DMS53 (cell line): ENCODE measurements around the gene PIP5K1B.

Experiments
- DNase-seq: peaks from one replicate; lab custom pipeline; 2025; lab: John Stamatoyannopoulos, UW

Gene PIP5K1B

DNA sequence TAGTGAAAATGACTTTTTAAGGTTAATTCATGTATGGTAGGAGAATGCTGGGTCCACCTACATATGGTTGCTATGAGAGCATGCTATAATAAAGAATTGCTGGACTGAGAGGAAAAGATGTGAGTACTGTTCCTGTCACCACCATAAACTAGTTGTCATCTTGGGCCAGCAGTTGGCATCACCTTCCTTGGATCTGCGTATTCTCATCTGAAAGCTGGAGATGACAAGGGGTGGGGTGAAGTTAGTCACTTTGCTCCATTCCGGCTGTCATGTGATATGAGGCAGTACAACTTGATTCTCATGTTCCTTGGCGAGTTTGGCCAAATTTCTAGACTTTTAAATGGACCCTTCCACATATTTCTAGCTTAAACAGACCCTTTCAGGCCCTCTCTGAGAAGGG is 33.3 kb downstream of the PIP5K1B start:
- no peak for DNase-seq

GRCh38 chr9:68739621-68740174 is 34.7 kb downstream of the PIP5K1B start:
- peak; percentile 2 for DNase-seq

DNA sequence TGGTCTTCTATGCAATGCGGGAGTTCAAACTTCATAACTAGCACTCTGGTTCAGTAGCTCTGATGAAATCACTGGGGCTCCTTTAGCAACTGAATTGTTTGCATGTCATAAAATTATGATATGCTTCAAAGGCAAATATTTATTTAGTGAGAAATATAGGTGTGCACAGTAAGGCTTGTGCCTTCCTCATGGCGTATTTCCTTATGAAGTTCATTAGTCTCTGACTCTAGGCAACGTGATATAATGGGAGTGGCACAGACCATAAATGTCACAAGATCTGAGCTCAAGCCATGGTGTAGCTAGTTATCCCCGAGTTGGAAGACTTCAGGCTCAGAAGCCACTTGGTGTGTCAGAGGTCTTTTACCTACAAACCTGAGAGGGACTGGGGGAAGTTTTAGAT is 35.5 kb downstream of the PIP5K1B start:
- DNase-seq, result peak; percentile 82

DNA sequence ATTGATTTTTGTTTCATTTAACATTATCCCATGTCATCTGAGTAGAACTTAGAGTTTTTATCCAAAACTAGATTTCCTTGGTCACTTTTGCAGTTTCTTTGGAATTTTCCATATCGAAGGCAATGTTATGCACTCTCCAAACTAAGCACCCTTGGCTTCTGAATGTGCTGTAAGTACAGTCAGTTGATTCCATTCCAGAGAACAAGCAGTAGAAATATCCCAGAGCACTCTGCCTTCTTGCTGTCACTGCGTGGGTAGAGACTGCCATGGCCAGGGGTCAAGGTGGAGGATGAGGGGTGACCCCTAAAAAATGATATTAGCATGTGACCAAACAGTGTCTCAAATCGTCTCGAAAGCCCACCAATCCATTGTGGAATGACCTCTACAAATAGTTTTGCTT is 36.2 kb downstream of the PIP5K1B start:
- no peak for DNase-seq

DNA sequence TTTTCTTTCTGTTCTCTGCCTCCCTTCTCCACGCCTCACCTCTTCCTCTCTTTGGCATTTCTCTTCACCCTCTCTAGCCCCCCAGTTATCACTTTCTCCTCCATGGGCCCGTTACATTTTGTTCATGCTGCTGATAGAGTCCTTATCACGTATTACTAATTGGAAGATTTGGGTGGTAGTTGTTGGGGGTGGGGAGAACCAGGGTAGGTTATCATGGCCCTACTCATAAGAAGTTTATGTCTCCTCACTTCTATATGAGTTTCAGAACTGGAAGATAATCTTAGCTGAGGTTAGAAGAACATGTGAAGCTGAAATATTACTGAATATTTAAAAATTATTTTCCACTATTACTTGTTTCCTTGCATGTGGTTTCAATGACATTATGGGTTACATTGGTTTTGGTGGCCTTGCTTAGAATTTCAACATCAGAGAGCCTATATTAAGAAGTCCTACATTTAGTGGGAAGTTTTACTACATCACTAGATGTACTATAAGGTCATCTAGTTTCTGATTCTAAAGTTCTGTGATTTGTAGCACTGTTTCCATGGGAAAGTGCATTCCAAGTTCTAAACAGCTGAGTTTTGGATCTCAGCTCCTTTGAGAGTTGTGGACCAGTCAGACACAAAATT is 36.8 kb downstream of the PIP5K1B start:
- DNase-seq, result no peak

DNA sequence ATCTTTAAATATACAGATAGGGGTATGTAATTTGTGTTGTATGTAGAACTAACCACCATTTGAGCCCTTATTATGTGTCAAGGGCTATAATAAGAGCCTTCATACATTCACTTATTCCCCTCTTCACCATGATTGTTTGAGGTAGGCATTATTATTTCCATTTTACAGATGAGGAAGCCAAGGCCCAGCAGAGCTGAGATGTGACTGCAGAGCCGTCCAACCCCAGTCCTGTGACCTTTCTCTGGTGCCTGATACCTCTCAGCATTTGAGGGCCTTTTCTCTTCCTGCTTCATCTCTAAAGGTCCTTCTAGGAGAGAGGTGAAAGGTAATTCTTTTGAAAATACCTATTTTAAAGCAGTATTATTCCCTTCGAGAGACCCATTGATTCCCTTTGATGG is 37.3 kb downstream of the PIP5K1B start:
- DNase-seq, result no peak

- DNase-seq, result no peak
These were observed 39.4 kb downstream of the PIP5K1B start for GRCh38 chr9:68744426-68744825.

DNA sequence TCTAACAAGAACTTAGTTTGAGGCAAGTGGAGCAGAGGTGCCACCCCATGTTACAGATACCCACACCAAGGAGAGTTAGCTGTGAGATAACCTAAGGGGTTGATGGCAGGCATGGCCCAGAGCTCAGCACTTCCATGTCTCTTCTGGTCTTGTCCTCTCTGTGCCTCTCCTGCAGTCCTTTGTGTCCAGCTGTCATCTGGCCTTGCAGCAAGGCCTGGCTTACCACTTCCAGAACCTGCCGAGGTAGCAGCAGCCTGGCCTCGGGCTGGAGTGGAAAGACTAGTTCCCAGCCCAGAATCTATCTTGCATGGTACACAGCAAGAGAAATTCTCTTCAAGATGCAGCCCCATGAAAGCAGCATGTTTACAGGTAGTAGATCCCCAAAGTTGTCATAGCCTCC is 41.5 kb downstream of the PIP5K1B start:
- no peak for DNase-seq

DNA sequence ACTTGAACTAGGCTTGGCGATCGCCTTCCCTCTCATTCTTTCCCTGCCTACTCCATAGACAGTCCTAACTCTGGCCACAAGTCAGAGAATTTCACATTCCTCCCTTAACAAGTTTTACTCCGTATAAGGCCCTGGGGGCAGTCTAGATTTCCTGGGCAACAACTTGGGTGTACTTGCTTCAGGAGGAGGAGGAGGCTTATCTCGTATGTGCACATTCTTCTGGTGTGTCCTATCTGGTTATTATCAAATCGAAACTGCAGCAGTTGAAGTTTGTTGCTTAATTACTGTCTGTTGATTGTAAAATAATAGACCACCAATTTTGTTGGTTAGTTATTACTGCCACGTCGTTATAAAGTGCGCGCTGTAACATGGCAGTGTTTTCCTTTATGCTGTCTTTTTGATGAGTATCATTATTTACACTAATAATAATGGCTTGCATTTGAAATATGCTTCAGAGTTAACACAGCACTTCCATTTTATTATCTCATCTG is 42.0 kb downstream of the PIP5K1B start:
- no peak for DNase-seq

DNA sequence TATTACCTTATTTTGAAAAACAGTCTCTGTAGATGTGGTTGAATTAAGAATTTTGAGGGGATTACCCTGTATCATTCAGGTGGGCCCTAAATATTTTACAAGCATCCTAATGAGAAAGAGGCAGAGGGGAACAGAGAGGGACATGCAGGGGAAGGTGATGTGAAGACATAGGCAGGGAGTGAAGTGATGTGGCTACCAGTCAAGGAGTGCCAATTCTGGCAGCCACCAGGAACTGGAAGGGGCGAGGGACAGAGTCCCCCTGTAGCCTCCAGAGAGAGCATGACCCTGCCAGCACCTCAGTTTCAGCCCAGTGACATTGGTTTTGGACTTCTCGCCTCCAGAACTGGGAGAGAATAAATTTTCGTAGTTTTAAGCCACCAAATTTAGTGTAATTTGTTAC is 44.1 kb downstream of the PIP5K1B start:
- DNase-seq, result no peak

GRCh38 chr9:68749579-68750159 is 44.6 kb downstream of the PIP5K1B start:
- no peak for DNase-seq

DNA sequence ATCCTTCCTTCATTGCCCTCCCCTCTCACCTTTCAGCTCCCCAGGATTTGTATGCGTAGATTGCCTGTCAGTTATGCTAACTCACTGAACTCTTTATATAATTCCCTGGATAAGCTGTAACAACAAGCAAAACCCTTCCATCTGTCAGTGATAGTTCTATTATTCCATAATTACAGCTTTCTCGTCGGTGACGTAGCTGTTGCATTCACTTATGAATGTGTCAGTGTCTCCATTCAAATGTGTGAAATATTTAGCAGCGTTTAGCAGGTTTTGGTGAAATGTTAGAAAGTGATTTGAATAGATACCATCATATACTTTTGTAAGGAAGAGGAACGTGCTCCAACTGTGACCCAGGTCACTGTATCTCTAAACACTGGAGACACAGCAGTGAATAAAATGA is 45.2 kb downstream of the PIP5K1B start:
- no peak for DNase-seq

DNA sequence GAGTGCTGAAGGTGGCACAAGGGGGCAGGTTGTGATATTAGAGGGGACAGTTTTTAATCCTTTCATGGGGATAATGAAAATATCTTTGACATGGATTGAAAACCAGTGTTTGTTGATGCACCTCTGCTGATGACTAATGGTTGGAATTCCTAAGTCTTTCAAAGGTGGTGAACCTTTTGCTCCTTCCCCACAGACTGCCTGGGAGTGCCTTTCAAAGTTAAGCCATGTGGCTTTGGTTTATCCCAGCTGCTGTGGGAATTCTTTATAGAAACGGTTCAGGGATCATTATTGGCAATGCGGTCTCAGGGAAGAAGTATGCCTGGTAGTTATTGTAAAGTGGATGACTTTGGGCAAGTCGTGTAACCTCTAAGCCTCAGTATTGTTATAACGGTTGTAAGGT is 45.7 kb downstream of the PIP5K1B start:
- DNase-seq, result no peak

DNA sequence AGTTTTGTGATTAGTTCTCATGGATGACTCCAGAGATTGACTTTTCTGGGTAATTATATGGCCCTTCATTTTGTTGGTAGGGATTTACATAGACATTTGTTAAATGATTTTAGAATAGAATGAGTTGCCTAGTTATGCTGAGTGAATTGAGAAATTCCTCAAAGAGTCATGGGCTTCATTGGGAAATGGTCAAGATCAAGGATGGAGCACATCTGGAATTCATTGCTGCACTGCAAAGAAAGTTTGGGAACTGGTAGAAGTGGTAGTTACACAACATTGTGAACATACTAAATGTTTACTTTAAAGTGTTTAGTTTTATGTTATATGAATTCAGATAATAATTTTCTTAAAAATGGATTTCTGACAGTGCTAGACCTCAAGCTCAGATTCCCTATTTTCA is 46.5 kb downstream of the PIP5K1B start:
- DNase-seq, result no peak

DNA sequence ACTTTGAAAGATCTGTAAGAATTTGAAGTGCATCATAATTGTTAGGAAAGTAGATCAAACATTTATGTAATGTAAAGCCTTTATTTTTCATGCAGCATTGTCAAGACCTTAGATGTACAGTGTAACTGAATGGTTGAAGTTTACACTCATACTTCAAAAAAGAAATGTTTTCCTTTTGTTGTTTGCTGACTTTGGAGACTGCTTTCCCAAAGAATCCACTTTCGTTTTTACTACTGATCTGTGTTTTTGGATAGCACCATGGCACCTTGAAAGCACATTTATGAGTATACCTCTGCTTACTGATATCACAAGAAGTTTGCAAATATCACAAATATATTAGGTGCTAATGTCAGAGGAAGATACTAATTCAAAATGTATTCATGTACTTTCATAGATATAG is 50.0 kb downstream of the PIP5K1B start:
- DNase-seq, result no peak

DNA sequence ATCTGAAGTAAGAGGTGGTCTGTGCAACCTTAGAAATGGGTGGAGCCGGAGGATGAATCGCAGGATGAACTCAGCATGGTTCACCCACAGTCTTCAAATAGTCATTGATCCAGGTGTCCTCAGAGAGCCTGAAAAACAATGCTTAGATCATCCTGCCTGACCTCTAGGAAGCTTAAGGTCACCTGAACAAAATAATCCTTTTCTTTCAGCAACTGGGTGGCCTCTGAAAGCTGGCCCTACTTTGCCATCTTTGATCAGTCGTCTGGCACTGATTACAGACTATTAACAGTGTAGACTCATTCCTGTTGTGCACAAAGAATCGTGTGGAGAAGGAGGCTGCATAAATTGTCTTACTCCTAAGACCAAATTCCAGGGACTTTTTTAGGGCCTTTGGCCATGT is 50.7 kb downstream of the PIP5K1B start:
- no peak for DNase-seq

DNA sequence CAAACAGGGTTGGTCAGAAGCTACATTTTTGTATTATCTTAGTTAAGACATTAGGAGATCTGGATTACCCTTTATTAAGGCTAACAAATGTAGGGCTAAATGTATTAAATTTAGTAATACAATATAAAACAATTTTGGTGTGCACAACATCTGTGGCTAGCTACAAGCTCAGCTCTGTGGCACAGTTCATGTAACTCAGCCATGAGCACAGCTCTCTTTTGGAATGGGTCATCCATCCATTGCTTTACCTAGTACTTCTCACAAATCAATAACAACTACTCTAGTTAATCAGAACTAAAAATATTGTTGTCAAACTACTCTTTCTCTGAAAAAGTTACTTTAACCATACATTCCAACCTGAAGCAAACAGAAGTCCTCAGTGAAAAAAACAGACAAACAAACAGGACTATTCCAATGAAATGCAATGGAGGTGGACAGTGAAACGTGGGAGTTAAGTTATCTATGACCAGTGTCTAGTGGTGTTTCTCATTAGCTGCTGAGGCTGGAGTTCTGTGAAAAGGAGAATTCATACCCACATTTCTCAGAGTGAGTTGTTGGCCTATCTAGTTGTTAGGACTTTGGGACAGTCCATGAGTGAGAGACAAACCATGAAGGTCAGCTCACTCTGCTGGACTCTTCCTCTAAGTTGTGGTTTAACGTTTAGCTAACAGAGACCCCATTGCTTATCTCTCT is 55.1 kb downstream of the PIP5K1B start:
- DNase-seq, result no peak

DNA sequence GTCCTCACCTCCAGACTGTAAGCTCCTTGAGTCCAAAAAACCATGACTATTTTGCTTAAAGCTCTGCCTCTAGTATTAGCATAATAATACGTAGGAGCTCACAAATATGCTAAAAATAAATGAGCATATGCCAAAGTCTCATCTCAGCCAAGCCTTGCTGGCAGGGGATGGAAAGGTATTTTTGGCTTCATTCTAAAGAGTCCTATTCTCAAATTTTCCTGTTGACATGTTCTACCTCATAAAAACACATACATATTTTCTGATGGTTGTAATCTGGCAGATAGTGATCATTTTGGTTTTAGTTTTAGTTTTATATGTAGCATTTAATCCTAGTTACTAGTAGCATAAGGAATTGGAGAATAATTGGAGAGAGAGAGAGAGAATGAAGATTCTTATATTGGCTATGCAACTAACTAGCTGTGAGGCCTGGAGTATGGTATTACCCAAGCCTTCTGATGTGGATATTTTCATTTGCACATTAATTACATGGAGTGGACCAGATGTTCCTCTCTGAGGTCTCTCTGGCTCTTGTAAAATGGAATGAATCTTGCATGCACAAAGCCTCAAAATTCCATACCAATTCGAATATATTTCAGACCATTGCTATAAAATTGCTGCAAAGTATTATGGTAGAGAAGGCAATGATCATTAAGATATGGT is 55.8 kb downstream of the PIP5K1B start:
- no peak for DNase-seq

DNA sequence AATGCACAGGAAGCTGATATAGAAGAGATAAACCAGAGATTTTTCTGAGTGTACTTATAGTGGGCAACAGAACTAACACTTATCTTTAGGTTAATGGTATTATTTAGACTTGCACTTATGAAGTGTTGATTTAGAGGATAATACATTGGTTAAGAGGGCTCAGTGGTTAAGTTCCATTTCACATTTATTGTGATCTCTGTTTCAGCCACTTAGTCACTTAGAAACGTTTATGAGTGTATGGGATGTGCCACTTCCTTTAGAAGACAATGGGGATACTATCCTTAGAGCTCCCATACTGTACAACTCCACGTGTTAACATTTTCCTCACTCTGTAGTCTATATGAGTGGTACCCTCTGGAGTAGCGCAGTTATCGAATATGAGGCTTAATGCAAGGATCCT is 57.5 kb downstream of the PIP5K1B start:
- peak; percentile 62 for DNase-seq

DNA sequence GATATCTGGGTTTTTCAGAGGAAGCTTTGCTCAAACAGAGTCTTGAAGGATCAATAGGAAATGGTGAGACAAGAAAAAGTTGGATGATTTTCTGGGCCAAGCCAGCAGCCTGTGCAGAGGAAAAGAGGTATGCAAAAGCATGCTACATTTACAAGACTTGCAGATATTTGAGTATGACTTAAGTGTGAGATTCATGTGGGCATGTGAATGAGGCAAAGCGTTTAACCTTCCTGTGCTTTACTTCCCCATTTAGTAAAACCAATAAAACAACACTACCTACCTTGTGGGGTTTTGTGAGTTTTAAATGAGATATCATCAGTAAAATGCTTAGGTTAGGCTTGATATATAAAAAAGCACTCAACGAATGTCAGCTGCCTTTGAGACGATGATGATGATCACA is 58.1 kb downstream of the PIP5K1B start:
- DNase-seq, result no peak

- no peak for DNase-seq
These were observed 63.6 kb downstream of the PIP5K1B start for GRCh38 chr9:68768619-68769018.

DNA sequence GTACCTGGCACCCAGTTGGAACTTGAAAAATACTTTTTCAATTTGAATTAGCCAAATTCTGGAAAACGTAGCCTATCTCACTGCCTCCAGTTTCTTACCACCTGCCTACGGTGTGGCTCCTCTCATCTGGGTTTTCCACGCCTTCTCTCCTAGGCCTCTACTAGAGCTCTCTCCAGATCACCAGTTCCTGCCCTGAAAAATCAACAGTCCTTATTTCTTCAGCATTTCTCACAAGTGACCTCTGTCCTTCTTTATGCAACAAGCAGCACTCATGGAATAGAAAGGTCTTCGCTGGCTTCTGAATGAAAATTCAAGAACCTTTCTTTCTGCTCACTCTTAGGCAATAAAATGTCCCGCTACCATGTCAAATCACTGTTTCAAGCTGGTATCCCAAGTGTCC is 64.8 kb downstream of the PIP5K1B start:
- DNase-seq, result no peak

- no peak for DNase-seq
These were observed 66.3 kb downstream of the PIP5K1B start for GRCh38 chr9:68771376-68771775.
